Right lobe of liver (tissue), 6 donors: ENCODE data around the gene INPP5A. TPM values are rescaled to one million over a fixed set of nuclear protein-coding genes. Genes with fewer than 3 reads are reported as not detected.

Experiments
- ATAC-seq, 4 donors: fragments of 200-7000 bp; cut with Tn5 transposase; one replicate each; pipeline ENCODE4 v1.9.1; 2020; ENCODE audit warnings: mild to moderate bottlenecking in 4 of 4, moderate library complexity in 4 of 4
- DNase-seq, 3 donors: peaks; one replicate each; pipeline ENCODE4 v3.0.0-alpha.2; 2020
- H3K27ac ChIP-seq, 3 donors: fragments of 200-600 bp; one replicate each; pipeline ENCODE4 v1.8.0; 2022
- H3K27me3 ChIP-seq, 2 donors: fragments of 200-600 bp; one replicate each; pipeline ENCODE4 v1.8.0; 2022
- H3K36me3 ChIP-seq, 4 donors: fragments of 200-600 bp; sonication (generic) in 1 of 4; one replicate each; pipeline versions ENCODE4 v1.5.1 to v1.8.0; 2017 to 2022; ENCODE audit warnings: control low read depth in 1 of 4
- H3K4me1 ChIP-seq, 4 donors: fragments of 200-600 bp; sonication (generic) in 1 of 4; one replicate each; pipeline versions ENCODE4 v1.5.1 to v1.8.0; 2017 to 2022; ENCODE audit warnings: control low read depth in 1 of 4
- H3K4me3 ChIP-seq, 3 donors: fragments of 200-600 bp; one replicate each; pipeline ENCODE4 v1.8.0; 2022
- H3K9me3 ChIP-seq, 4 donors: fragments of 200-600 bp; sonication (generic) in 1 of 4; one replicate each; pipeline versions ENCODE4 v1.5.1 to v1.8.0; 2017 to 2022; ENCODE audit warnings: control low read depth in 1 of 4
- CTCF ChIP-seq, 4 donors: fragments of 200-600 bp in 3 of 4; fragments of 450-650 bp in 1 of 4; IDR thresholded peaks; one replicate each; pipeline versions ENCODE4 v1.5.1 to v1.8.0; 2016 to 2022; ENCODE audit warnings: antibody characterized with exemption in 4 of 4, mild to moderate bottlenecking in 2 of 4
- POLR2A ChIP-seq: fragments of 450-650 bp; IDR thresholded peaks from one replicate; pipeline ENCODE4 v1.6.1; 2017; ENCODE audit warnings: antibody characterized with exemption, mild to moderate bottlenecking
- WGBS: methylation state at CpG from one replicate; pipeline ENCODE4 v1.1.6; 2018; ENCODE audit warnings: low coverage, low lambda C conversion rate; ENCODE audit not compliant: insufficient coverage; ENCODE audit errors: missing lambda C conversion rate; 5-methylcytosine and 5-hydroxymethylcytosine counted together
- intact Hi-C, 2 donors: fragments of 100-400 bp; cut with DNase I; formaldehyde crosslinking; loops; one replicate each; pipeline versions ENCODE4 v1.11.2 to v1.14.1; 2022
- total RNA-seq, 6 experiments: library from RNA; depleted of rRNA in 2 of 6; stranded (reverse); fragments of >200 nt in 2 of 6; fragmentation: NEBNext Ultra II Directional in 3 of 6; extraction: Animal tissue kit (Norgen Biotek cat#: 25700) in 3 of 6; gene quantifications; one replicate each; pipeline versions ENCODE4 v1.1.0 to v1.2.4, GENCODE V29; 2016 to 2023
- donor health status: DM: no; HTN: yes; CAD: no.
- donor health status: DM: no; HTN: no; CAD: no.
- donor health status: DM: no; HTN: no; CAD: no.
- donor health status: DM: no; HTN: yes; CAD: no.
- donor health status: DM: no; HTN: yes; CAD: no.

Gene INPP5A
- total RNA-seq, 6 experiments from 2014 or later: 12.5 to 24.6 (median 16.9) TPM

DNA sequence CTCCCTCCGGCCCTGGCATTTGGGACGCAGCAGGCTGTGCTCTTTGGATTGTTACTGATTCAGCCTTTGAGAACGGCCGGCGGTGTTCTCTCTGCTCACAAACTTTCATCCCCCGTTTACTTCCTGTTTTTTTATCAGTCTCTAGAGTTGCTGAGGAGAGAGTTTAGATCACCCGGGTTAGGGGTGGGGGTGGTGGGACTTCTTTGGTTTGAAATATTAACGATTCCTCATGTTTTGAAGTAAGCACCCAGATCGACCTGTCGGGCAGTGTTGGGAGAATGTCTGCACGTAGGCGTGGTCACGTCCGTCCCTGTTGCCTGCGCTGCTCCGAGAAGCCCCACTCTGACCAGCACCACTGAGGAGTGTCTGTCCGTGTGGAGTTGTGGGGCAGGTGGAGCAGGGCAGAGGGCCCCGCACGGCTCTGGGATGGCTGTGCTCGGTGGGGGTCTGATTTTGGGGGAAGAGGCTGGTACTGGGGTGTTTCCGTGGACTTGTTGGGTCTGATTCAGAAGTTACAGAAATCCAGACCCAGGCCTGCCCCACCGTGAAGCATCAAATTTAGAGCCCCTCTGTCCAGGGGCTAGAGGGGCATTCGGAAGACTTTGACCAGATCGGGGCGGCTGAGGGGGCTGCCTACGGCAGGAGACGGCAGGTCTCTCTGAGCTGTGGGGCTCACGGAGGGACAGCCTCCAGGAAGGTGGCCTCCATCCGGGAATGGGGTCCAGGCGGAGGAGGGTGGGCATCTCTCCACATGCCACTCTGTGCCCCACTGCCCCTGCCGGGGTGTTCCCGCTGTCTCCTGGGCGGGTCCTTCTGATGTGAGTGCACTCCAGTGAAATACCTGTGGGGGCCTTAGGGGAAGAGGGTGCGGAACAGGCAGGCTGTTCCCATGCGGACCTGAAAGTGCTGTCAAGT lies 7.4 kb downstream of the INPP5A start:
- TF ChIP-seq POLR2A (no peak), CTCF (IDR thresholded peaks at IDR 0.05) (no peak)
- DNase-seq (no peak), ATAC-seq (no peak)
- H3K27ac ChIP-seq: no peak overlapping the region
- H3K4me3 ChIP-seq: no peak overlapping the region
- 36% methylated on average over 14 of the region's 35 CpGs for WGBS
- H3K36me3 ChIP-seq: no peaks in the 10 kb centered on the region
- no peaks in the 10 kb centered on the region for H3K9me3 ChIP-seq
- intact Hi-C loops: no loop called here
- no peaks in the 10 kb centered on the region for H3K27me3 ChIP-seq
- peaks cover 0 to 26% (median 9%) of the 10 kb centered on the region in 4 donors for H3K4me1 ChIP-seq

- Histone ChIP-seq H3K9me3 (no peaks in the 10 kb centered on the region), H3K4me3 (no peak overlapping the region), H3K4me1 (peaks cover 0 to 25% (median 9%) of the 10 kb centered on the region in 4 donors), H3K27me3 (no peaks in the 10 kb centered on the region), H3K36me3 (no peaks in the 10 kb centered on the region), H3K27ac (no peak overlapping the region)
- intact Hi-C loops: no loop called here
- WGBS: 100% methylated on average over 1 of the region's 34 CpGs
- ATAC-seq (no peak), DNase-seq (no peak)
- TF ChIP-seq POLR2A (no peak), CTCF (IDR thresholded peaks at IDR 0.05) (no peak)
These were observed 8.2 kb downstream of the INPP5A start for GRCh38 chr10:132545659-132546367.

- peaks cover 0 to 21% (median 9%) of the 10 kb centered on the region in 4 donors for H3K4me1 ChIP-seq
- peak; percentile 64 to 80 (median 76) for ATAC-seq
These were observed 9.2 kb downstream of the INPP5A start for GRCh38 chr10:132546567-132547420.

More at GRCh38 chr10:132546567-132547420, 9.2 kb downstream of the INPP5A start:
- WGBS: 13% methylated on average over 7 of the region's 26 CpGs
- peak overlapping the region in 1 of 3 donors; percentile 34 for H3K27ac ChIP-seq
- DNase-seq: peak; percentile 70 to 82 (median 75)
- H3K27me3 ChIP-seq: no peaks in the 10 kb centered on the region
- no peaks in the 10 kb centered on the region for H3K9me3 ChIP-seq
- TF ChIP-seq POLR2A (no peak), CTCF (IDR thresholded peaks at IDR 0.05) (no peak)
- no peak overlapping the region for H3K4me3 ChIP-seq
- intact Hi-C loops: no loop called here
- H3K36me3 ChIP-seq: no peaks in the 10 kb centered on the region
